SK-N-SH treated with all-trans-retinoic acid at 6 μM for 48 hours (cell line): Measurements from ENCODE around the gene STIM2.
A peak's percentile ranks its signal among the peaks of the same experiment; 100 is the strongest.

ENCODE experiments used
- ATAC-seq: fragments of 200-7000 bp; cut with Tn5 transposase; 3 replicates; pipeline ENCODE4 v1.9.1; 2020; ENCODE audit warnings: mild to moderate bottlenecking, moderate library complexity
- ARNTL ChIP-seq: fragments of 450-650 bp; formaldehyde crosslinking; IDR thresholded peaks from 2 replicates; pipeline ENCODE4 v1.5.0; 2020; ENCODE audit warnings: low read depth, mild to moderate bottlenecking, moderate library complexity, borderline replicate concordance
- BACH2 ChIP-seq: fragments of 250-450 bp; sonication (Bioruptor Pico); IDR thresholded peaks from 2 replicates; pipeline ENCODE4 v1.9.0; 2021; ENCODE audit warnings: mild to moderate bottlenecking, borderline replicate concordance
- CSDC2 ChIP-seq: fragments of 250-450 bp; sonication (Bioruptor Pico); IDR thresholded peaks from 2 replicates; pipeline ENCODE4 v1.5.0; 2020; ENCODE audit warnings: mild to moderate bottlenecking, moderate library complexity
- ESRRG ChIP-seq: fragments of 250-450 bp; sonication (Bioruptor Pico); IDR thresholded peaks from 2 replicates; pipeline ENCODE4 v1.6.1; 2021; ENCODE audit warnings: mild to moderate bottlenecking
- ISL1 ChIP-seq: fragments of 250-450 bp; sonication (Bioruptor Pico); IDR thresholded peaks from 2 replicates; pipeline ENCODE4 v2.1.2; 2022; ENCODE audit warnings: mild to moderate bottlenecking, moderate library complexity
- PPARA ChIP-seq: fragments of 250-450 bp; sonication (Bioruptor Pico); IDR thresholded peaks from 2 replicates; pipeline ENCODE4 v1.5.0; 2020; ENCODE audit warnings: mild to moderate bottlenecking, borderline replicate concordance
- RARB ChIP-seq: fragments of 250-450 bp; sonication (Bioruptor Pico); IDR thresholded peaks from 2 replicates; pipeline ENCODE4 v1.8.0; 2021; ENCODE audit warnings: mild to moderate bottlenecking, moderate library complexity
- TCF4 ChIP-seq: fragments of 250-450 bp; sonication (Bioruptor Pico); IDR thresholded peaks from 2 replicates; pipeline ENCODE4 v1.8.0; 2021; ENCODE audit warnings: mild to moderate bottlenecking, moderate library complexity, borderline replicate concordance
- TOX ChIP-seq: fragments of 250-450 bp; sonication (Bioruptor Pico); IDR thresholded peaks from 2 replicates; pipeline ENCODE4 v1.8.0; 2021; ENCODE audit warnings: mild to moderate bottlenecking, moderate library complexity, borderline replicate concordance
- ZC3H10 ChIP-seq: fragments of 250-450 bp; sonication (Bioruptor Pico); IDR thresholded peaks from 2 replicates; pipeline ENCODE4 v1.5.1; 2021; ENCODE audit warnings: mild to moderate bottlenecking, moderate library complexity
- ZFP30 ChIP-seq: fragments of 450-650 bp; formaldehyde crosslinking; IDR thresholded peaks from 2 replicates; pipeline ENCODE4 v1.5.0; 2022; ENCODE audit warnings: mild to moderate bottlenecking, moderate library complexity
- ZNF70 ChIP-seq: fragments of 450-650 bp; formaldehyde crosslinking; IDR thresholded peaks from 2 replicates; pipeline ENCODE4 v1.5.0; 2020; ENCODE audit warnings: mild to moderate bottlenecking, moderate library complexity
- ZNF8 ChIP-seq: fragments of 450-650 bp; formaldehyde crosslinking; IDR thresholded peaks from 2 replicates; pipeline ENCODE4 v1.5.0; 2020; ENCODE audit warnings: mild to moderate bottlenecking, moderate library complexity
- TF ChIP-seq, protein P1 (sequence below): fragments of 250-450 bp; sonication (Bioruptor Pico); IDR thresholded peaks from 2 replicates; pipeline ENCODE4 v1.5.1; 2021; ENCODE audit warnings: mild to moderate bottlenecking, moderate library complexity
- TF ChIP-seq, protein P2 (sequence below): fragments of 250-450 bp; sonication (Bioruptor Pico); IDR thresholded peaks from 2 replicates; pipeline ENCODE4 v1.8.0; 2020; ENCODE audit warnings: mild to moderate bottlenecking, moderate library complexity, borderline replicate concordance
- TF ChIP-seq, protein P3 (sequence below): fragments of 250-450 bp; sonication (Bioruptor Pico); IDR thresholded peaks from 2 replicates; pipeline ENCODE4 v1.5.0; 2020; ENCODE audit warnings: mild to moderate bottlenecking, moderate library complexity
- TF ChIP-seq, protein P4 (sequence below): fragments of 250-450 bp; sonication (Bioruptor Pico); IDR thresholded peaks from 2 replicates; pipeline ENCODE4 v1.8.0; 2021; ENCODE audit warnings: low read depth, mild to moderate bottlenecking, moderate library complexity, borderline replicate concordance

Gene STIM2

DNA sequence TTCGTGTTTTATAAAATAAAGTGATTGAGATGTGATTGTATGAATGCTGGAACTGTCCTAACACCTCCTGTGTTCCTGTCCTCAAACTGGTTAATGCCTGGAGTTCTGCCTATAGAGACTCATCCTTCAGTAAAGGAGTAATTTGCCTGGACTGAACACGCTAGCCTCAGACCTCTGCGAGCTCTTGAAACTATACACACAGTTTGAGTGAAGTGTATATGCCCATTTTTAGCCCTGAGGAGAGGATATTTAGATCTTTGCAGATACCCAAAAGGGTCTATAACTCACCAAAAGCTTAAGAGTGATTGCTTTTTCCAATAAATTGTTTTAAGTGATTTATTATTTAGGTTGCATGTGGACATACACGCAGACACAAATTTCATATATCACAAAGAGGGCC lies 29.9 kb upstream of the STIM2 start:
- TF ChIP-seq, protein P1, sequence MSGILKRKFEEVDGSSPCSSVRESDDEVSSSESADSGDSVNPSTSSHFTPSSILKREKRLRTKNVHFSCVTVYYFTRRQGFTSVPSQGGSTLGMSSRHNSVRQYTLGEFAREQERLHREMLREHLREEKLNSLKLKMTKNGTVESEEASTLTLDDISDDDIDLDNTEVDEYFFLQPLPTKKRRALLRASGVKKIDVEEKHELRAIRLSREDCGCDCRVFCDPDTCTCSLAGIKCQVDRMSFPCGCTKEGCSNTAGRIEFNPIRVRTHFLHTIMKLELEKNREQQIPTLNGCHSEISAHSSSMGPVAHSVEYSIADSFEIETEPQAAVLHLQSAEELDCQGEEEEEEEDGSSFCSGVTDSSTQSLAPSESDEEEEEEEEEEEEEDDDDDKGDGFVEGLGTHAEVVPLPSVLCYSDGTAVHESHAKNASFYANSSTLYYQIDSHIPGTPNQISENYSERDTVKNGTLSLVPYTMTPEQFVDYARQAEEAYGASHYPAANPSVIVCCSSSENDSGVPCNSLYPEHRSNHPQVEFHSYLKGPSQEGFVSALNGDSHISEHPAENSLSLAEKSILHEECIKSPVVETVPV (CRISPR knock-in tag), result no peak
- TF ChIP-seq ZFP30 (CRISPR knock-in tag), result no peak
- ATAC-seq, result no peak

DNA sequence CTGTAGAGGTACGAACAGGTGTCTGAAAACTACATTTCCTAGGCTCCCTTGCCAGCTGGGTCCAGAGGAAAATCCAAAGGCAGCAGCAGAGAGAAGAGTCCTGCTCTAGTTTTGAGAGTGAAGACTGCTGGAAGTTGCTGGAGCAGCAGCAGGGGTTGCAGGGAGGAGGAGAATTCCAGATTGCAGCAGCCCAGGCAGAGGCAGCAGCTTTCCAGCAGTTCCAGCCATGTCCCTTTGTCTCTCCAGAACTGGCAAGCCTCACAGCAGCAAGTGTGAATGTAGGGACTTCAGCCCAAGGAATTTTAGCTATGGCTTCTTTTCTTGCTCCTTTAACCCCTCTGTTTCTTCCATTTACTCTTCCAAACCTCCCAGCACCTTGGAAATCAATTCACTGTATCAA lies 24.1 kb upstream of the STIM2 start:
- ATAC-seq, result no peak
- no peak for TF ChIP-seq ZNF70 (CRISPR knock-in tag)
- TF ChIP-seq, protein P2, sequence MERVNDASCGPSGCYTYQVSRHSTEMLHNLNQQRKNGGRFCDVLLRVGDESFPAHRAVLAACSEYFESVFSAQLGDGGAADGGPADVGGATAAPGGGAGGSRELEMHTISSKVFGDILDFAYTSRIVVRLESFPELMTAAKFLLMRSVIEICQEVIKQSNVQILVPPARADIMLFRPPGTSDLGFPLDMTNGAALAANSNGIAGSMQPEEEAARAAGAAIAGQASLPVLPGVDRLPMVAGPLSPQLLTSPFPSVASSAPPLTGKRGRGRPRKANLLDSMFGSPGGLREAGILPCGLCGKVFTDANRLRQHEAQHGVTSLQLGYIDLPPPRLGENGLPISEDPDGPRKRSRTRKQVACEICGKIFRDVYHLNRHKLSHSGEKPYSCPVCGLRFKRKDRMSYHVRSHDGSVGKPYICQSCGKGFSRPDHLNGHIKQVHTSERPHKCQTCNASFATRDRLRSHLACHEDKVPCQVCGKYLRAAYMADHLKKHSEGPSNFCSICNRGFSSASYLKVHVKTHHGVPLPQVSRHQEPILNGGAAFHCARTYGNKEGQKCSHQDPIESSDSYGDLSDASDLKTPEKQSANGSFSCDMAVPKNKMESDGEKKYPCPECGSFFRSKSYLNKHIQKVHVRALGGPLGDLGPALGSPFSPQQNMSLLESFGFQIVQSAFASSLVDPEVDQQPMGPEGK (CRISPR knock-in tag), result no peak
- no peak for TF ChIP-seq ESRRG (CRISPR knock-in tag)
- no peak for TF ChIP-seq PPARA (CRISPR knock-in tag)
- TF ChIP-seq ZNF8 (CRISPR knock-in tag), result no peak
- TF ChIP-seq, protein P3, sequence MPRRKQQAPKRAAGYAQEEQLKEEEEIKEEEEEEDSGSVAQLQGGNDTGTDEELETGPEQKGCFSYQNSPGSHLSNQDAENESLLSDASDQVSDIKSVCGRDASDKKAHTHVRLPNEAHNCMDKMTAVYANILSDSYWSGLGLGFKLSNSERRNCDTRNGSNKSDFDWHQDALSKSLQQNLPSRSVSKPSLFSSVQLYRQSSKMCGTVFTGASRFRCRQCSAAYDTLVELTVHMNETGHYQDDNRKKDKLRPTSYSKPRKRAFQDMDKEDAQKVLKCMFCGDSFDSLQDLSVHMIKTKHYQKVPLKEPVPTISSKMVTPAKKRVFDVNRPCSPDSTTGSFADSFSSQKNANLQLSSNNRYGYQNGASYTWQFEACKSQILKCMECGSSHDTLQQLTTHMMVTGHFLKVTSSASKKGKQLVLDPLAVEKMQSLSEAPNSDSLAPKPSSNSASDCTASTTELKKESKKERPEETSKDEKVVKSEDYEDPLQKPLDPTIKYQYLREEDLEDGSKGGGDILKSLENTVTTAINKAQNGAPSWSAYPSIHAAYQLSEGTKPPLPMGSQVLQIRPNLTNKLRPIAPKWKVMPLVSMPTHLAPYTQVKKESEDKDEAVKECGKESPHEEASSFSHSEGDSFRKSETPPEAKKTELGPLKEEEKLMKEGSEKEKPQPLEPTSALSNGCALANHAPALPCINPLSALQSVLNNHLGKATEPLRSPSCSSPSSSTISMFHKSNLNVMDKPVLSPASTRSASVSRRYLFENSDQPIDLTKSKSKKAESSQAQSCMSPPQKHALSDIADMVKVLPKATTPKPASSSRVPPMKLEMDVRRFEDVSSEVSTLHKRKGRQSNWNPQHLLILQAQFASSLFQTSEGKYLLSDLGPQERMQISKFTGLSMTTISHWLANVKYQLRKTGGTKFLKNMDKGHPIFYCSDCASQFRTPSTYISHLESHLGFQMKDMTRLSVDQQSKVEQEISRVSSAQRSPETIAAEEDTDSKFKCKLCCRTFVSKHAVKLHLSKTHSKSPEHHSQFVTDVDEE (CRISPR knock-in tag), result no peak

DNA sequence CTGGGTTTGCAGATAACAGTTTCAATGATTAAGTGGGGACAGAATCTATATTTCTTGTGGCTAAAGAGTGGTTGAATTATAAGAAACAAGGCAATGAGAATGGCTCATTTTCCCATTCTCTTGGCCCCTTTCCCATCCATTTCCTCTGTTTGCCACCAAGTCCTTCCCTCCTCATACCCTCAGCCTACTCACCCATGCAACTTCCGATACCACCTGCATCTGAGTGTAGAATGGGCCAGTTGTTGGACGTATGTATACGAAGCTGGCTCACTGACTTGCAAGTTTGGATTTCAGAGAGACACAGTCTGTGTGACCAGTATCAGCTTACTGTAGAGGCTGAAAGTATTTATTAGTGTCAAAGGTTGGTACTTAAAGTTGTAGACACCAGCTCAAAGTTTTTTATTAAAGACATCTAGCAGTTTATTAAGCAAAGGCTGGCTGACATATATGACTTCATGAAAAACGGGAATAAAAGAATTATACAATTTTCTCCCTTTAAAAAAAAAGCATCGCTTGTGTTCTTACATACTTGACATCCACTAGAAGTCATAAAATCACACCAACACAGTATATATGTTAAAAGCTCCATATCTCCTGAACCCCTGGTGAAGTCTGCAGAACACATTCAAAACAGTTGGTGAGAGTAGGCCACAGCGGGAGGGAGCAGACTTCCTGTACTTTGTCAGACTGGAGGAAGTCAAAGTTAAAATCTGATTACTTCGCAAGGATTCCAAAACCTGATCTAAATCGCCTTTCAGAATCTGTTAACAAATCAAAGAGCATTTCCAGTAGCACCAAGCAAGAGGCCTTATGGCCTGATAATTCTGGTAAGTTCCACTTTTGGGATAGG lies 22.4 kb upstream of the STIM2 start:
- TF ChIP-seq, protein P2 (CRISPR knock-in tag), result no peak
- TF ChIP-seq ZC3H10 (CRISPR knock-in tag) (no peak), ZNF8 (CRISPR knock-in tag) (no peak)

DNA sequence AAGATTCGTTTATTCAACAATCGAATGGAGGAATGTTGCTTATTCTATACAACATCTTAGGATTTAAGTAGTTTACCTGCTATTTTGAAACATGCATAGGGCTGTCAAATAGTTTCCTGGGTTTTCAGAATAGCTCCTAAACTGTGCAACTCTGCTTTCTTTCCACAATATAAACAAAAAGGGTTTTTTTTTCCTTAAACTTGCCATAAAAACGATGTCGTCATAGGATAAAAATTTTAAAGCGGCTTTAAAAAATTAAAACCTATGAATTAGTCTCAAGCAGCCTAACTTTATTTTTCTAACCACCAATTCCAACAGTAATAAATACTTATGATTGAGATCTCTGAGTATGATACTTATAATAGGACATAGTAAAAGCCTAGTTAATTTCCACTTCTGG lies 21.6 kb upstream of the STIM2 start:
- no peak for TF ChIP-seq CSDC2
- ATAC-seq, result no peak

More for the DNA sequence above, 22.4 kb upstream of the STIM2 start:
- ATAC-seq, result no peak

DNA sequence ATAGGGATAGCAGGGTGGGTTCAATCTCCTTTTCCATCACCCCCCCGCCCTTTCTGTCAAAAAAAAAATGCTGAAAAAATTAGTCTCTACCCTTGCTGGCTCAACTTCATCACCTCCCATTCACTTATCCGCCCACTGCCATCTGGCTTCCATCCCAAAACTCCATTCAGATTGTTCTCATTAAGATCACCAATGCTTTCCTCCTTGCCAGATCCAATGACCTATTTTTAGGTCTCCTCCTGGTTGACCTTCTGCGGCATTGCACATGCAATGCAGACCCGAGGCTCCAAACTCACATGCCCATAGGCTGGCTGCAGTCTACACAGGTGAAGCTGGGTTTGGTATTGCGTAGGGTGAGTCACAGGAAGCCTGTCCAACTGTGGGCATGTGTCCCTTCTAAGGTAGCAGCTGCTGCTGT lies 21.1 kb upstream of the STIM2 start:
- peak; percentile 70 for ATAC-seq
- TF ChIP-seq ZC3H10 (CRISPR knock-in tag) (no peak), TCF4 (CRISPR knock-in tag) (peak; percentile 43; the same call in 1 of the 2 replicates), ARNTL (no peak), BACH2 (CRISPR knock-in tag) (no peak), TOX (CRISPR knock-in tag) (no peak), ISL1 (CRISPR knock-in tag) (0 out of 2 replicates have a peak, but pooled peaks have one; percentile 25), ZFP30 (CRISPR knock-in tag) (no peak), ZNF8 (CRISPR knock-in tag) (no peak), ZNF70 (CRISPR knock-in tag) (no peak), RARB (CRISPR knock-in tag) (no peak)
- TF ChIP-seq, protein P4, sequence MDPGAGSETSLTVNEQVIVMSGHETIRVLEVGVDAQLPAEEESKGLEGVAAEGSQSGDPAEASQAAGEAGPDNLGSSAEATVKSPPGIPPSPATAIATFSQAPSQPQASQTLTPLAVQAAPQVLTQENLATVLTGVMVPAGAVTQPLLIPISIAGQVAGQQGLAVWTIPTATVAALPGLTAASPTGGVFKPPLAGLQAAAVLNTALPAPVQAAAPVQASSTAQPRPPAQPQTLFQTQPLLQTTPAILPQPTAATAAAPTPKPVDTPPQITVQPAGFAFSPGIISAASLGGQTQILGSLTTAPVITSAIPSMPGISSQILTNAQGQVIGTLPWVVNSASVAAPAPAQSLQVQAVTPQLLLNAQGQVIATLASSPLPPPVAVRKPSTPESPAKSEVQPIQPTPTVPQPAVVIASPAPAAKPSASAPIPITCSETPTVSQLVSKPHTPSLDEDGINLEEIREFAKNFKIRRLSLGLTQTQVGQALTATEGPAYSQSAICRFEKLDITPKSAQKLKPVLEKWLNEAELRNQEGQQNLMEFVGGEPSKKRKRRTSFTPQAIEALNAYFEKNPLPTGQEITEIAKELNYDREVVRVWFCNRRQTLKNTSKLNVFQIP (CRISPR knock-in tag), result no peak
- TF ChIP-seq, protein P3 (CRISPR knock-in tag), result no peak
- TF ChIP-seq, protein P1 (CRISPR knock-in tag), result no peak
